ENCODE measurements around the gene KDM3B.
"Not testable (repeated sequence)": the region's sequence is repeated elsewhere in the genome, so short reads cannot be mapped to it uniquely, and the experiment has no call there.

Gene KDM3B

DNA sequence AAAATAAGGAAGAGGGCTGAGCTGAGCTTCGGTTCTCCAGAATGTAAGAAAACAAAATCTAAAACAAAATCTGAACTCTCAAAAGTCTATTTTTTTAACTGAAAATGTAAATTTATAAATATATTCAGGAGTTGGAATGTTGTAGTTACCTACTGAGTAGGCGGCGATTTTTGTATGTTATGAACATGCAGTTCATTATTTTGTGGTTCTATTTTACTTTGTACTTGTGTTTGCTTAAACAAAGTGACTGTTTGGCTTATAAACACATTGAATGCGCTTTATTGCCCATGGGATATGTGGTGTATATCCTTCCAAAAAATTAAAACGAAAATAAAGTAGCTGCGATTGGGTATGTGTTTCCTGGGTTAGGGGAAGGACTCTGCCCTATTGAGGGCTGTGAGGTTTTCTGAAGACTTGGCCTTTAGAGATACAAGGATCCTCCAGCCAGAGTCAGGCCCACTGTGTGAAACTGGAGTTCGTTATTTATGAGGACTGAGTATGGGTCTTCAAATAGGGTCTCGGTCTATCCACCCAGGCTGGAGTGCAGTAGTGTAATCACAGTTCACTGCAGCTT lies 116.6 kb downstream of the KDM3B start:
- peak; percentile 6 for DNase-seq (ENCODE audit: low spot score)

DNA sequence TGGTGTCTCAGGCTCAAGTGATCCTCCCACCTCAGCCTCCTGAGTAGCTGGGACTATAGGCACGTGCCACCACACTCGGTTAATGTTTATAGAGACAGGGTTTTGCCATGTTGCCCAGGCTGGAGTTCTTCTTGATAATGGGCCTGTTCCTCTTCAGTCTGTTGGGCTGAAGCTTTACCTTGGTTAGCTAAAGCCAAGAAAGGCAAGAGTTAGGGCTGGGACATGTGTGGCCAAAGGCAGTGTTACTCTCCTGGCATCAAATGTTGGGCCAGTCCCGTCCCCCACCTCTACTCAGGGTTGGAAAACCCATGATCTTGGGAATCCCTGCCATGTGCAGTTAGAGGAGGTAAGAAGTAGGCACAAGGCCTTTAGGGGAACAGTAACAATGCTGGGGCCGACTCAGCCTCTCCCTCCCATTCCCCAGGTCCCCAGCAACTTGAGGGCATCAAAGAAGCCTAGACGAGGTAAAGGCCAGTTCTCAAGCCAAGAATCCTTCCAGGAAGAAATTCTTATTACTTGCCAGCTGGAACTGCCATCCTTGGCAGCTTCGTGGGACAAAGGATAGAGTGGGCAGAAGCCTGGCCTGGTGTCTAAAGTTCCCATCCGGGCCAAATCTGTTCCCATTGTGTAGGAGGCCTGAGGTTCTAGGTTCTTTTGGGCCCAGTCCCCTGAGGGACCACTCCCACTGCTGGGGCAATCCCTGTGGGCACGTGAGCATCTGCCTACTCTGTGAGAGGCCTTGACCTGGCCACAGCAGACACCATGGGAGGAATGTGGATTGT lies 117.2 kb downstream of the KDM3B start:
- DNase-seq (ENCODE audit: low spot score): peak; percentile 5

DNA sequence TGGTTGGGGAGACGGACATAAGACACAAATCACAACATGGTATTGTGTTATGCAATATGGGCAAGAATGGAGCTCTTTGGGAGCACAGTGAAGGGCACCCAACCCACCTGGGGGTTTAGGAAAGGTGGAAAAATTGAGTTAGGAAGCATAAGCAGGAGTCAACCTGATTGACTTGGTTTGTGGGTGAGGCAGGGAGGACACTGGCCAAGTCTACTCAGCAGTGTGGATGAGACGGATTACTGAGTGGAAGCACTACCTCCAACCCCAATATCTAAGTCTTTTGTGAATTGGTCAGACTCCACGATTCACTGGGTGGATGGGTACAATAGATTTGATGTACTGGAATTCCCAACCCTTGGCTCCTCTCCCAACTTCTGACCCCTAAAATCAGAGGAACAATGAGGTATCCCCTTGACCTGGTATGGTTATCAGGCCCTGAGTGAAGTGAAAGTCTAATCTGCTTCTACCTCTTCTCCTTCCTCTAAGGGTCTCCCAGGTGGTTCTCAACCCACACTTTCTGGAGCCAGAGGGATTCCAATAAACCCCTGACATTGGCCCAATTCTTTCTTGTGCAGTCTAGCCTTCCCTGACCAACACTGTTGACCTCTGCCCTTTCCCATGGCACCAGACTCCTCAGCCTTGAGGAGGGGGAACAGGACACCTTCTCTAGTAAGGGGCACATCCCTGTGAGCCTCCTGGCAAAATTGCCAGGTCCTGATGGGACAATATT lies 118.0 kb downstream of the KDM3B start:
- DNase-seq (ENCODE audit: low spot score): peak; percentile 14

DNA sequence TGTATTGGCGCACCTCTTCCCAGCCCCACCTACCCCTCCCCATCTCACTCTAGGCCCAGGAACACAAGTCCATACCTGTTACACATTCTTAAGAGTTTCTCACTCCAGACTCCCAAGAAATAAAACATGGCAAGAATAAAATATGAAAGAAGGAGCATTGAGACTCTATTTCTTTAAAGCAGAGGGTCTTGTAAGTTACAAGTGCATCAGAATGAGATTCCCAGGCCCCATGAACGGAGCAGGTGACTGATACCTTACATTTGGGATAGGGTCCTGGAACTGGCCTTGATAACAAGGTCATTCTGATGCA lies 118.5 kb downstream of the KDM3B start:
- DNase-seq (ENCODE audit: low spot score): peak; percentile 4

DNA sequence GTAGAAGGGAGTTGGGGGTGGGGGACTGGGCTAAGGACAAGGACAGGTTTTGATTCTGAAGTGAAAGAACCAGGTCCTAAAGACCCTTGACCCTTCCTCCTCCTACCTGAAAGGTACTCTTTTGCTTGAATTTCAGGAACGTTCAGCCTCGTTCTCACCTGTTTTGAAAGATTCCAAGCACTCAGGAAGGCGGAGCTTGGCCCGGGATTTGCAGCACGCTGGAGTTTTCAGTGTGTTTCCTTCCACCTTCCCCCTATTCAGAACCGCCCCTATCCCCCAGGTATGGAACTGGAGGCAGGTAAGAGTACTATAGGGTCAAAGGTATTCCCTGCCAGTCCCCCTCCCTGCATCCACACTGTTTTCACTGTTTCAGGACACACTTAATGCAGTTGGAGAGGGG lies 119.9 kb downstream of the KDM3B start:
- peak; percentile 5 for DNase-seq (ENCODE audit: low spot score)

DNA sequence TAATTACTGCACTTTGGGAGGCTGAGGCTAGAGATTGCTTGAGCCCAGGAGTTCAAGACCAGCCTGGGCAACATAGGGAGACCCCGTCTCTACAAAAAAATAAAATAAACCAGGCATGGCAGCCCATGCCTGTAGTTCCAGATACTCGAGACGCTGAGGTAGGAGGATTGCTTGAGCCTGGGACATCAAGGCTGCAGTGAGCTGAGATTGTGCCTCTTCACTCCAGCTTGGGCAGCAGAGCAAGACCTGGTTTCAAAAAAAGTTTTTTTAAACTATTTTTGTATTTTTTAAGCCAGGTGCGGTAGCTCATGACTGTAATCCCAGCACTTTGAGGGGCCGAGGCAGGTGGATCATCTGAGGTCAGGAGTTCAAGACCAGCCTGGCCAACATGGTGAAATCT lies 120.7 kb downstream of the KDM3B start:
- not testable (repeated sequence) for DNase-seq (ENCODE audit: low spot score)

DNA sequence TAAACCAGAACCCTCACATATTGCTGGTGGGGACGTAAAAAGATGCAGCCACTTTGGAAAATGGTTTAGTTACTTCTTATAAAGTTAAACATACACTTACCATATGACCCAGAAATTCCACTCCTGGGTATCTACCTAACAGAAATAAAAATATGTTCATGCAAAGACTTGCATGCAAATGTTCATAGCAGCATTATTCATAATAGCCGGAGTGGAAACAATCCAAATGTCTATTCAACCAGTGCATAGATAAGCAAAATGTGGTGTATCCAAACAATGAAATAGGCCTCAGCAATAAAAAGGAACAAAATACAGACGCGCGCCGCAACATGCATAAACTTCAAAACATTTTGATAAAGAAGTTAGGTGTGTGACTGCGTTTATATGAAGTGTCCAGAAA lies 124.4 kb downstream of the KDM3B start:
- DNase-seq (ENCODE audit: low spot score): no peak

DNA sequence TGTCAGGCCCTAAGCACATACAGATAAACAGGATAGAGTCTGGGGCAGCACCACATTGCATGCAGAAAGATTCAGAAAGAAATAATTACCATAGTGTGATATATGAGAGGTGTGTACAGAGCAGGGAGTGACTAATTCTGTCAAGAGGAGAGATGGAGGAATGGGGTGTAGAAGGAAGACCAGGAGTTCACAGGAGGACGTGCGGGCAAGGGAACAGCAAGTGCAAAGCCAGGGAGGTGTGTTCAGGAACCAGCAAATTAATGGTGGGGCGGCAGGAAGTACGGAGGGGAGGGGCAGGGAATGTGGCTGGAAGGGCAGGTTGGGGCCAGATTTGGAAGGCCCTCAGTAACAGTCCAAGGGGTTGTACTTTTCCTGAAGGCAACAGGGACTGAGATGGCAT lies 130.2 kb downstream of the KDM3B start:
- no peak for DNase-seq (ENCODE audit: low spot score)
